A673 (cell line): Measurements from ENCODE around the gene C19orf67.
A peak's percentile ranks its signal among the peaks of the same experiment; 100 is the strongest.

Source experiments
- EZH2 ChIP-seq: fragments of 200-600 bp; sonication (generic); IDR thresholded peaks from 2 replicates; pipeline ENCODE4 v1.6.1; 2017; ENCODE audit warnings: borderline replicate concordance, low read depth, mild to moderate bottlenecking, mixed read lengths, antibody characterized with exemption, low read length; ENCODE audit not compliant: poor library complexity, severe bottlenecking
- TF ChIP-seq, protein P1 (sequence below): fragments of 300-800, 200-600 bp; sonication (generic); conservative IDR thresholded peaks from 2 replicates; pipeline ENCODE4 v1.5.1; 2017; ENCODE audit warnings: low read depth, mild to moderate bottlenecking, antibody characterized with exemption, low read length, moderate library complexity, mixed read lengths

DNA sequence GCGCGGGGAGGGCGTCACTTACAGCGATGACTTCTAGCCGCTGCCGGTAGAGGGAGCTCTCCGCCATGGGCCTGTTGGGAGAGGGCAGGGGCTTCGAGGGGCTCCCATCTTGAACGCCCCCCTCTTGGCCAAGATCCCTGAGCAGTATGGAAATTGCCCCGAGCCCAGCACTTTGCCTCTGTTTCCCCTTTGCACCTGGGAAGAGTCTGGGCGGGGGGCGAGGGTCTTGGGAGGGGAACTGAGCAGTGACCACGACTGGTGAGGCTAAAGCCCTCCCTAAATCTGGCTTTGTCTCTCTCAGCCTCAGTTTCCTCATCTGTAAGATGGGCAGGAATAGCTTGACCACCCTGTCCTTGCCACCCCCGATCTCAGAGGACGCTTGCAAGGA, 26.5 kb downstream of the C19orf67 start:
- TF ChIP-seq, protein P1, sequence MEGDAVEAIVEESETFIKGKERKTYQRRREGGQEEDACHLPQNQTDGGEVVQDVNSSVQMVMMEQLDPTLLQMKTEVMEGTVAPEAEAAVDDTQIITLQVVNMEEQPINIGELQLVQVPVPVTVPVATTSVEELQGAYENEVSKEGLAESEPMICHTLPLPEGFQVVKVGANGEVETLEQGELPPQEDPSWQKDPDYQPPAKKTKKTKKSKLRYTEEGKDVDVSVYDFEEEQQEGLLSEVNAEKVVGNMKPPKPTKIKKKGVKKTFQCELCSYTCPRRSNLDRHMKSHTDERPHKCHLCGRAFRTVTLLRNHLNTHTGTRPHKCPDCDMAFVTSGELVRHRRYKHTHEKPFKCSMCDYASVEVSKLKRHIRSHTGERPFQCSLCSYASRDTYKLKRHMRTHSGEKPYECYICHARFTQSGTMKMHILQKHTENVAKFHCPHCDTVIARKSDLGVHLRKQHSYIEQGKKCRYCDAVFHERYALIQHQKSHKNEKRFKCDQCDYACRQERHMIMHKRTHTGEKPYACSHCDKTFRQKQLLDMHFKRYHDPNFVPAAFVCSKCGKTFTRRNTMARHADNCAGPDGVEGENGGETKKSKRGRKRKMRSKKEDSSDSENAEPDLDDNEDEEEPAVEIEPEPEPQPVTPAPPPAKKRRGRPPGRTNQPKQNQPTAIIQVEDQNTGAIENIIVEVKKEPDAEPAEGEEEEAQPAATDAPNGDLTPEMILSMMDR: peak; percentile 78
- no peak for TF ChIP-seq EZH2
